Measurements from ENCODE around the gene DNAJB12. TPM values are rescaled to one million over a fixed set of nuclear protein-coding genes. Genes with fewer than 3 reads are reported as not detected.

Gene DNAJB12
- total and polyA plus RNA-seq, 2 donors from 2014 or later: 32.0 to 37.7 TPM

- Histone ChIP-seq H3K27me3 (ENCODE audit: control insufficient read depth, insufficient read depth, low read length) (no peaks in the 10 kb centered on the region), H3K4me1 (ENCODE audit: control insufficient read depth in 2 of 3, insufficient read depth in 2 of 3, low read depth in 1 of 3, low read length in 3 of 3) (peaks cover 0 to 4% (median 2%) of the 10 kb centered on the region in 3 donors), H3K9ac (ENCODE audit: low read length in 3 of 3) (no peak overlapping the region), H3K4me3 (ENCODE audit: low read length in 3 of 3) (no peak overlapping the region), H3K27ac (ENCODE audit: low read depth in 2 of 2, low read length in 2 of 2) (no peak overlapping the region), H3K9me3 (ENCODE audit: control insufficient read depth in 2 of 3, insufficient read depth in 1 of 3, low read length in 3 of 3) (no peaks in the 10 kb centered on the region), H3K36me3 (ENCODE audit: control insufficient read depth in 2 of 3, insufficient read depth in 3 of 3, low read length in 3 of 3) (no peaks in the 10 kb centered on the region)
- intact Hi-C loops (cut with DNase I): no loop called here
- DNase-seq: no peak
- no peak for FAIRE-seq
- no peak for TF ChIP-seq CTCF (IDR thresholded peaks at IDR 0.05; ENCODE audit: borderline replicate concordance, extremely low read depth, insufficient read depth)
These were observed 51.1 kb downstream of the DNAJB12 start for GRCh38 chr10:72303424-72304128.

GRCh38 chr10:72298592-72299519 lies 55.9 kb downstream of the DNAJB12 start:
- peak overlapping the region in 2 of 3 donors; percentile 29 to 38 for H3K4me3 ChIP-seq (ENCODE audit: low read length in 3 of 3)
- H3K36me3 ChIP-seq (ENCODE audit: control insufficient read depth in 2 of 3, insufficient read depth in 3 of 3, low read length in 3 of 3): no peaks in the 10 kb centered on the region
- peak overlapping the region; percentile 75 to 90 for H3K27ac ChIP-seq (ENCODE audit: low read depth in 2 of 2, low read length in 2 of 2)
- no peaks in the 10 kb centered on the region for H3K27me3 ChIP-seq (ENCODE audit: control insufficient read depth, insufficient read depth, low read length)
- intact Hi-C loops (cut with DNase I): no loop called here
- no peak for FAIRE-seq
- TF ChIP-seq CTCF (IDR thresholded peaks at IDR 0.05; ENCODE audit: borderline replicate concordance, extremely low read depth, insufficient read depth): no peak
- peaks cover 0 to 13% (median 5%) of the 10 kb centered on the region in 3 donors for H3K4me1 ChIP-seq (ENCODE audit: control insufficient read depth in 2 of 3, insufficient read depth in 2 of 3, low read depth in 1 of 3, low read length in 3 of 3)
- H3K9ac ChIP-seq (ENCODE audit: low read length in 3 of 3): peak overlapping the region in 1 of 3 donors; percentile 79
- DNase-seq: peak in 1 of 5 donors; percentile 77
- no peaks in the 10 kb centered on the region for H3K9me3 ChIP-seq (ENCODE audit: control insufficient read depth in 2 of 3, insufficient read depth in 1 of 3, low read length in 3 of 3)

- peak overlapping the region; percentile 2 to 79 (median 58) for H3K9ac ChIP-seq (ENCODE audit: low read length in 3 of 3)
- no peak for FAIRE-seq
- no peaks in the 10 kb centered on the region for H3K36me3 ChIP-seq (ENCODE audit: control insufficient read depth in 2 of 3, insufficient read depth in 3 of 3, low read length in 3 of 3)
- DNase-seq: peak; percentile 98 to 100 (median 99)
- peak overlapping the region; percentile 53 to 92 (median 65) for H3K4me3 ChIP-seq (ENCODE audit: low read length in 3 of 3)
- H3K4me1 ChIP-seq (ENCODE audit: control insufficient read depth in 2 of 3, insufficient read depth in 2 of 3, low read depth in 1 of 3, low read length in 3 of 3): peaks cover 0 to 13% (median 5%) of the 10 kb centered on the region in 3 donors
- peak overlapping the region; percentile 75 to 90 for H3K27ac ChIP-seq (ENCODE audit: low read depth in 2 of 2, low read length in 2 of 2)
- intact Hi-C loops (cut with DNase I): no loop called here
- H3K27me3 ChIP-seq (ENCODE audit: control insufficient read depth, insufficient read depth, low read length): no peaks in the 10 kb centered on the region
- H3K9me3 ChIP-seq (ENCODE audit: control insufficient read depth in 2 of 3, insufficient read depth in 1 of 3, low read length in 3 of 3): no peaks in the 10 kb centered on the region
- no peak for TF ChIP-seq CTCF (IDR thresholded peaks at IDR 0.05; ENCODE audit: borderline replicate concordance, extremely low read depth, insufficient read depth)
These were observed 56.7 kb downstream of the DNAJB12 start for GRCh38 chr10:72297805-72298591.

All from kidney (tissue), 14 donors.